Chondrocyte (in vitro differentiated cells): Measurements from ENCODE around the gene FAM120B. TPM values are rescaled to one million over a fixed set of nuclear protein-coding genes. Genes with fewer than 3 reads are reported as not detected.
A peak's percentile ranks its signal among the peaks of the same experiment; 100 is the strongest.

Experiments used
- DNase-seq: peaks from one replicate; pipeline ENCODE4 v3.0.0; 2021; ENCODE audit warnings: mixed read lengths, low spot score
- H3K27ac Mint-ChIP-seq: one replicate; pipeline ENCODE4 v1.8.0; 2021; ENCODE audit warnings: mild to moderate bottlenecking, moderate library complexity, mixed read lengths; ENCODE audit not compliant: unreplicated experiment
- H3K27me3 Mint-ChIP-seq: 2 replicates; pipeline ENCODE4 v1.8.0; 2021; ENCODE audit warnings: low read depth, mixed read lengths
- H3K36me3 Mint-ChIP-seq: 2 replicates; pipeline ENCODE4 v1.8.0; 2021; ENCODE audit warnings: low read depth, mixed read lengths
- H3K4me1 Mint-ChIP-seq: 2 replicates; pipeline ENCODE4 v1.8.0; 2021; ENCODE audit warnings: low read depth, mild to moderate bottlenecking, mixed read lengths
- H3K4me3 Mint-ChIP-seq: one replicate; pipeline ENCODE4 v1.8.0; 2021; ENCODE audit warnings: mild to moderate bottlenecking, moderate library complexity, mixed read lengths; ENCODE audit not compliant: unreplicated experiment
- H3K9me3 Mint-ChIP-seq: 2 replicates; pipeline ENCODE4 v1.8.0; 2021; ENCODE audit warnings: low read depth, mixed read lengths
- total RNA-seq: library from RNA; stranded (reverse); gene quantifications from 3 replicates; pipeline ENCODE4 v1.2.1, GENCODE V29; 2021
- TF ChIP-seq, protein P1 (sequence below): fragments of 200-600 bp; sonication (generic); IDR thresholded peaks from 2 replicates; pipeline ENCODE4 v1.5.0; 2021; ENCODE audit warnings: antibody characterized with exemption, mild to moderate bottlenecking, moderate library complexity

Gene FAM120B
- total RNA-seq, 1 donor from 2014 or later, result 26.8 TPM

DNA sequence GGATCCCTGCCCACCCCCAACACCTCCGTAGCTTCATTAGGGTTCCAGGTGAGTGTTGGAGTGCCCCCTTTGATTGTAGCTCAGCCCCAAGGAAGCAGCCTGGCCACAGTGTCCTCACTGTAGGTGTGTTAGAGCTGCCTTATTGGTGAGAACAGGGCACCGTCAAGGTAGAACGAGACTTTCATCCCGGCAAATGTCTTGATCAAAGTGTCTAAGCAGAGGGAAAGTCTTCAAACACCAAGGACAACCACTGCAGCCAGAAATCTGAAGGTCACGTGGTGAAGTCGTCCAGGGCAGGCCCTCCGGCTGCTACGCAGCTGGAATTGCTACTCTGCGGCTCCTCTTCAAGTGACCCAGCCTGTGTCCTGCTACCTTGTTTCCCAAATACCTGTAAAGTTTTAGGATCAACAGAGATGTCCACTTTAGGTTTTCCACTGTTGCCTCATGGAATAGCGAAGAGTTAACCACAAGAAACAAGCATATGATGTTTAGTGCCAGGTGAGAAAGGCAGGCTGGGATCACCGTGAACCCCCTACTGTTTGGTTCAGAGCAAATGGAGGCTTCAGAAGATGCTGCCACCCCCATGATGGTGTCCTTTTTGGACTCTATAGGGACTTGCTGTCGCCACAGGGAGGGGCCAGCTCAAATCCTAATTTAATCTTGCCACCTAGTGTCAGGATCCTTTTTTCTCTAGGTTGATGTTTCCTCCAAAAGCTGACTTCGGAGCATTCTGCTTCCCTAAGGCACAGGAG, 14.0 kb upstream of the FAM120B start:
- TF ChIP-seq, protein P1, sequence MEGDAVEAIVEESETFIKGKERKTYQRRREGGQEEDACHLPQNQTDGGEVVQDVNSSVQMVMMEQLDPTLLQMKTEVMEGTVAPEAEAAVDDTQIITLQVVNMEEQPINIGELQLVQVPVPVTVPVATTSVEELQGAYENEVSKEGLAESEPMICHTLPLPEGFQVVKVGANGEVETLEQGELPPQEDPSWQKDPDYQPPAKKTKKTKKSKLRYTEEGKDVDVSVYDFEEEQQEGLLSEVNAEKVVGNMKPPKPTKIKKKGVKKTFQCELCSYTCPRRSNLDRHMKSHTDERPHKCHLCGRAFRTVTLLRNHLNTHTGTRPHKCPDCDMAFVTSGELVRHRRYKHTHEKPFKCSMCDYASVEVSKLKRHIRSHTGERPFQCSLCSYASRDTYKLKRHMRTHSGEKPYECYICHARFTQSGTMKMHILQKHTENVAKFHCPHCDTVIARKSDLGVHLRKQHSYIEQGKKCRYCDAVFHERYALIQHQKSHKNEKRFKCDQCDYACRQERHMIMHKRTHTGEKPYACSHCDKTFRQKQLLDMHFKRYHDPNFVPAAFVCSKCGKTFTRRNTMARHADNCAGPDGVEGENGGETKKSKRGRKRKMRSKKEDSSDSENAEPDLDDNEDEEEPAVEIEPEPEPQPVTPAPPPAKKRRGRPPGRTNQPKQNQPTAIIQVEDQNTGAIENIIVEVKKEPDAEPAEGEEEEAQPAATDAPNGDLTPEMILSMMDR, result peak; percentile 70
- H3K36me3 Mint-ChIP-seq, result no peaks in the 10 kb centered on the region
- peak overlapping the region; percentile 29 for H3K4me3 Mint-ChIP-seq
- no peak for DNase-seq
- H3K9me3 Mint-ChIP-seq, result no peaks in the 10 kb centered on the region
- H3K27ac Mint-ChIP-seq, result no peak overlapping the region
- H3K4me1 Mint-ChIP-seq, result peaks cover 41% of the 10 kb centered on the region
- peaks cover 52% of the 10 kb centered on the region for H3K27me3 Mint-ChIP-seq

DNA sequence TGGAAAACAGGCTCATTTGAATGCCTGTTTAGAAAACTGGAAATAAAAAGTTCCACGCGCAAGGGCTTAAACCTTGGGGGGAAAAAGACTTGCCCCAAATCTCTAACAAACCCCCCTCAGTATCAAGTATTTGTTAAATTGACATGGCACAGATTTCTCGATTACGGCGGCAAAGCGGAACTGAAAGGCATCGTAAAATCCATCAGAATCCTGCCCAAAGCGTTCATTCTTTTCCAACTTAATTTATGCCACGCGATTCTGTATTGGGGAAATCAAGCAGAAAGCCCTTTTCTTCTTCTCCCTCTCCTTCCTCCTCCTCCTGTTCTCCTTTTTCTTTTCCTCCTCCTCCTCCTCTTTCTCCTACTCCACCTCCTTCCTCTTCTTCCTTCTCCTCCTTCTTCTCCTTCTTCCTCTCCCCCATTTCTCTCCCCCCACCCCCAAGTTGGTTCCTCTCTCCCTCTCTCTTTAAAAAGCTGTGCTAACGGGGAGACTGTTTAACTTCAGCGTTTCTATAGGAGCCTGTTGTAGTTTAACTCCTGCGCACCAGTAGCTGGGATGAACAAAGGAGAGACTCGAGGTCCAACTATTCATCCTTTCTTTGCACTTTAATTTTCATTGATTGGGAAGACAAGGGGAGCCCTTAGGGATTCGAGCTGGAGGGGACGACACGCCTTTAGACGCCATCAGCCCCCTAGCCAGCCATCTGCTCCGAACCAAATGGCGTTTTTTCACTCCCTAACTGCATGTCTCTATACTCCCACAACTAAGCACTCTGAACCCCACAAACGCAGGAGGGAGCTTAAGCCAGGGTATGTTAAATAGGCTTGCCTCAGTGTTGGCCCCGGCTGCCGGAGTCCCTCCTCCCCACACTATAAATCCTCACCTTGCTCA, 13.0 kb upstream of the FAM120B start:
- no peak for DNase-seq
- Mint-ChIP-seq H3K4me3 (no peak overlapping the region), H3K36me3 (no peaks in the 10 kb centered on the region), H3K4me1 (peaks cover 39% of the 10 kb centered on the region), H3K9me3 (no peaks in the 10 kb centered on the region), H3K27ac (no peak overlapping the region), H3K27me3 (peaks cover 42% of the 10 kb centered on the region)
- TF ChIP-seq, protein P1, result no peak

- H3K36me3 Mint-ChIP-seq, result peaks cover 1% of the 10 kb centered on the region
- H3K9me3 Mint-ChIP-seq, result no peaks in the 10 kb centered on the region
- H3K27me3 Mint-ChIP-seq, result peaks cover 42% of the 10 kb centered on the region
- no peak for DNase-seq
- no peak overlapping the region for H3K27ac Mint-ChIP-seq
- H3K4me1 Mint-ChIP-seq, result peaks cover 34% of the 10 kb centered on the region
- TF ChIP-seq, protein P1, result no peak
- H3K4me3 Mint-ChIP-seq, result no peak overlapping the region
These were observed 12.2 kb upstream of the FAM120B start for GRCh38 chr6:170294298-170294730.

GRCh38 chr6:170294813-170295509, 11.6 kb upstream of the FAM120B start:
- Mint-ChIP-seq H3K4me1 (peaks cover 34% of the 10 kb centered on the region), H3K27ac (no peak overlapping the region), H3K9me3 (no peaks in the 10 kb centered on the region), H3K4me3 (peak overlapping the region; percentile 73), H3K27me3 (peaks cover 48% of the 10 kb centered on the region), H3K36me3 (peaks cover 1% of the 10 kb centered on the region)
- TF ChIP-seq, protein P1, result no peak
- no peak for DNase-seq
